HS-27A (cell line): ENCODE results near the gene CLCN4.

Experiments used
- DNase-seq: peaks from one replicate; pipeline ENCODE4 v3.0.0-alpha.2; 2012; ENCODE audit warnings: low read depth, missing footprints

Gene CLCN4

DNA sequence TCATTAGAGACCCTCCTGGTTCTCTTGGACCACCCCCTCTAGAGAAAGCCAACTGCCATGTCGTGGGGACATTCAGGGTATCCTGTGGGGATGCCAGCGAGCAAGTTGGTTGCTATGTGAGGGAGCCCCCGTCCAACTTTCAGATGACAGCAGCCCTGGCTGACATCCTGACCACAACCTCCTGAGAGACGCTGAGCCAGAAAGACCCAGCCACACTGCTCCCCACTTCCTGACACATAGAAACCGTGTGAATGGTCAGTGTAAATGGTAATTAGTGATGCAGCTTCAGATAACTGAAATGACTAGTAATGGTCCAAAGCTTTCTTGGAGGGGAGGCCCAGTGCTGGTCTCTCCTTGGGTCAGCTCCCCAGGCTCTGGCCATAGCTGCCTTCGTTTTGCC, 10.8 kb downstream of the CLCN4 start:
- DNase-seq = no peak

DNA sequence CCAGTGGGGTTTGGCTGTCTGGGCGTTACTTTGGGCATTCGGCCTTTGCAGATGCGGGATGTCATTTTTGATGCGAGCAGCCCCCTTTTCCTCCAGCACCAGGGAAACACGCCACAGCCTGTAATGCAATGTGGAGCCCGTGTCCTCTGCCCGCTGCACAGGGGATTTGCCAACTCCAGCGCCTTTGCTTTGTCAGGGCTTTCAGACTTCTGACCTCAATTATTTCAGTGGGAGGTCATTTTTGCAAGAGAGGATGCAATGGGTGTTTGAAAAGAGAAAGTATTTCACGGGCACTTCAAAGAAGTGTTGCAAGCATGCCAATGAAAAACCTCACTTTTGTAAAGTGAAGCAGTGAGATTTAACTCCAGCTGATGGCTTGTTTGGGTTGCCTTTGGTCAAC, 11.5 kb downstream of the CLCN4 start:
- DNase-seq = no peak

- no peak for DNase-seq
Observed at GRCh38 chrX:10169175-10169574, 12.4 kb downstream of the CLCN4 start.

DNA sequence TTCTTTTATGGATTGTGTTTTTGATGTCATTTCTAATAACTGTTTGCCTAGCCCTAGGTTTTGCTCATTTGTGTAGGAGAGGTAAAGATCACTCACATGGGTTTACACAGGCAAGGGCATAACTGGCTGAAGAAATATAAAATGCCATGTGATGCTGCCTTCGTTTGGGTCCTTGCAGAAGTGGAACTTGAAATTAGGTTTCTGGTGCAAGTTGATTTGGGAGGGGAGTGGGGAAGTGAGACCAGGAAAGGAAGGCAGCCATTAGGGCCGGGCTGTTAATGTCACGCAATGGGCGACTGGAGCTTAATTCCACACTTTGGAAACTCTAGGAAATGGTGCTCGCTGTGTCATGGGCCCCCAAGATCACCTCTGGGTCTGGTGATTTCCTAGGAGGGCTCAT, 14.5 kb downstream of the CLCN4 start:
- no peak for DNase-seq

- DNase-seq = no peak
Observed at GRCh38 chrX:10172877-10173276, 16.1 kb downstream of the CLCN4 start.

- DNase-seq = no peak
Observed at GRCh38 chrX:10173331-10173900, 16.6 kb downstream of the CLCN4 start.

- DNase-seq = no peak
Observed at GRCh38 chrX:10174051-10174450, 17.3 kb downstream of the CLCN4 start.

- no peak for DNase-seq
Observed at GRCh38 chrX:10174810-10175209, 18.0 kb downstream of the CLCN4 start.

DNA sequence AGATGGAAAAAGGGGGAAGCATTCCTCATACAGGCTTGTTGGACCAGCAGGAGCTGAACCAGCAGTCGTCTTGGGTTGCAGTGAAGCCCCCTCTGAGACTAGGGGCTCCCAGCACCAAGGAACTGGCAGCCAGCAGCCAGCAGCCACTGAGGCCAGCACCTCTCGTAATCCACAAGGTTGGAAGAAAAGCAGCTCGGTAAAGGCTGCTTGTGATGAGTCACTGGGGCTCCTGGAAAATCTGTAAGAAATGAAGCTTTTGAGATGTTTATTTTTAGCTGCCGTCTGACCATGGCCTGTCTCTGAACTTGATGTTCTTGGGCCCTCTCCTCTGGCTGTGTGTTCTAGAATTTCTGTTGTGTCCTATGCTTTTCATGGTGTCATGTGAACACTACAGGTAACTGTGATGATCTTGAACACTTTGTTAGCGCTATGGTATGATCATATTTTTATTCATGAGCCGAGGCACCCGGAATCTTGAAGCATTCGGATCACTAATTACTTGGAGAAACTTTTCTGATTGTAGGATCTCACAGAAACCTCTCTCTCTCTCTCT, 18.6 kb downstream of the CLCN4 start:
- no peak for DNase-seq

DNA sequence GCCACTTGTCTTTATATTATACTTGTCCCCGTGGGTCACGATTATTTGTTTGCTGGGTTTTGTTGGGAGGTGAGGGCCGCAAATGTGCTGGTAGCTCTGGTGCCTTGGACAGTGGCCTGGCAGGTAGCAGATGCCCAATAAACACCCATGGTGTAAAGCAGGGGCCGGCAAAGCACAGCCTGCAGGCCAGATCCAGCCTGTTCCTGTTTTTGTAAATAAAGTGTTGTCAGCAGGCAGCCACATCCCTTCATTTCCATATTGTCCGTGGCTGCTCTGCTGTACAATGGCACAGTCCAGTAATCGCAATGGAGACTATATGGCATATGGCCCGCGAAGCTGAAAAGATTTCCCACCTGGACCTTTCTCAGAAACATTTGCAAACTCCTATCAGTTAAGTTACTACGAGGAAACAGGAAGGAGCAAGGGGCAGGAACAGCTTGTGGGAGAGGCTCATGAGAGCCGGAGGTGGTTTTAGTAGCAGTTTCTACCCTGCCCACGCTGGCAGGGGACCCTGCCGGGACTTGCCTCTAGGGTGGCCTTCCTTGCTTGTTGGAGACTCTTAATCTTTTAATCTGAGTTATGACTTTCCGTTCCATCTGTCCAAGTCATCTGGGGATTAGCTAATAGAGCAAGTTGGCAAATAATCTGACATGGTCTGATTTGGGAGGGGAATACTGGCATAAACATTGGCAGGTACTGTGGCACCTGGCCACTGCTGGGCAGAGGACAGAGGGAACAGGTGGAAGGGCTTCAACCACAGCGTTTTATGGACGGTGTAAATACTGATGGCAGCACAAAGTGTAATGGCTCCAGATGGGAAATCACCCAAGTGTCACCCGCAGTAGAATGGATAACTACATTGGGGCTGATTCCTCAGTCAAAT, 19.6 kb downstream of the CLCN4 start:
- DNase-seq = no peak

- DNase-seq = no peak
Observed at GRCh38 chrX:10177004-10177396, 20.2 kb downstream of the CLCN4 start.

DNA sequence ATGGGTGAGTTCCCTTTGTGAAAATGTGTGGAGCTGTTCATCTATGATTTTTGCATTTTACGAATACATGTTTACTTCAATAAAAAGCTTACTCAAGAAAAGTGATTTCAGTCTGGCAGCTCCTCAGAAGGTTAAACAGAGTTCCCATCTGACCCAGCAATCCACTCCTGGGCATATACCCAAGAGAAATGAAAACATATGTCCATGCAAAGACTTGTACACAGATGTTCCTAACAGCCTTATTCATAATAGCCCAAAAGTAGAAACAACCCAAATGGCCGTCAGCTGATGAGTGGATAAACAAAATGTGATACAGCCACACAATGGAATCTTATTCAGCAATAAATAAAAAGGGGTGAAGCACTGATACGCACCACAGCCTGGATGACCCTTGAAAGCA, 20.8 kb downstream of the CLCN4 start:
- no peak for DNase-seq

GRCh38 chrX:10178866-10179463, 22.2 kb downstream of the CLCN4 start:
- DNase-seq = no peak

- no peak for DNase-seq
Observed at GRCh38 chrX:10183760-10184159, 27.0 kb downstream of the CLCN4 start.

- DNase-seq = no peak
Observed at GRCh38 chrX:10184411-10184810, 27.6 kb downstream of the CLCN4 start.

GRCh38 chrX:10186355-10186754, 29.6 kb downstream of the CLCN4 start:
- no peak for DNase-seq

GRCh38 chrX:10187421-10187820, 30.6 kb downstream of the CLCN4 start:
- DNase-seq = no peak

DNA sequence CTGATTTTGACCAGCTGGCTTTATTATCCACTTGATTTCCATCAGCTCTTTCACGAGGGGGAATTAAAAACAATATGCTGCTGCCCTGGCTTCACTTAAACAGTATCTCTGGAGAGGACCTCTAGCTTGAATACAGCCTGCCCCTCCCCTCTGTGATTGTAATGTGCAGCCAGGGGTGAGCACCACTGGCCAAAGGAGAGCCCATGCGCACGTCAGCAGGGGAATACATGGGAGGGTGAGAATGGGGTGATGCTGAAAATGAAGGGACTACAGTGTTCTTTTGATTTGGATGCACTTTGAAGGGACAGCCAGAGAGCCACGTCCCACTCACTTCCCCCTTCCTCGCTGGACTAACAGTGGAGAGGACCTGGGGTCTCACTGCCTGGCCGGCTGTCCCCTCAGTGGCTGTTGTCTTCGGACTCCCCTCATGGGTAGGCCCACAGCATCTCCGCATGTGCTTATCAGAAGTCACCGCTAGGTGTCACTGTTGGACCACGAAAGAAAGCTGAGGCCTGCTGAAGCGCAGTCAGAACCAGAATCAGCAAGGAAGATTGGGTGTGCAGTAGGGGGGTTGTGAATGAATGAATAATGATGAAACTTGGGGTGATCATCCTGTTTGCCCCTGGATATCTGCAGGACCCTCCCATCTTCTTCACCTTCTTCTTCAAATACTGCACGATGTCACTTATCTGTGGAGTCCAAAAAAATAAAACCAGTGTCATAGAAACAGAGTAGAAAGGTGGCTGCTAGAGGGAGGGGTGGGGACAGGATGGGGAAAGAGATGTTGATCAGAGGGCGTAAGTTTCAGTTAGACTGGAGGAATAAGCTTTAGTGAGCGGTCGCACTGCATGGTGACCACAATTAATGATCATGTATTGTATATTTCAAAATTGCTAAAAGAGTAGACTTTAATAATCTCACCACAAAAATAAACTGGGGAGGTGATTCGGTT, 32.8 kb downstream of the CLCN4 start:
- peak; percentile 15 for DNase-seq

- peak; percentile 19 for DNase-seq
Observed at GRCh38 chrX:10190367-10190766, 33.6 kb downstream of the CLCN4 start.

DNA sequence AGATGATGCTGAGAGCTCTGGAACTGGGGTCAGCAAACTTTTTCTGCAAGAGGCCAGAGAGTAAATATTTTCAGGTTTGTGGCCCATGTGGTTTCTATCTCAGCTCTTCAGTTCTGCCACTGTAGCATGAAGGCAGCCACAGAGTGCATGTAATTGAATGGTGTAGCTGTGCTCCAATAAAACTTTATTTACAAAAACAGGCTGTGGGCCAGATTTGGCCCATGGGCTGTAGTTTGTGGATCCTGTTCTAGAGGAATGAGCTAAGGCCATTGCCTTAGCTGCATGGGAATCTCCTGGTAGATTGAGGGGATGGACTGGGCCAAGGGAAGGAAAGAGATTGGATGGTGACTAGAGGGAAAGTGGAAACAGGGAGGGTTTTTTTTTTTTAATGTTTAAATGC, 36.8 kb downstream of the CLCN4 start:
- no peak for DNase-seq

- DNase-seq = no peak
Observed at GRCh38 chrX:10195425-10195824, 38.6 kb downstream of the CLCN4 start.

DNA sequence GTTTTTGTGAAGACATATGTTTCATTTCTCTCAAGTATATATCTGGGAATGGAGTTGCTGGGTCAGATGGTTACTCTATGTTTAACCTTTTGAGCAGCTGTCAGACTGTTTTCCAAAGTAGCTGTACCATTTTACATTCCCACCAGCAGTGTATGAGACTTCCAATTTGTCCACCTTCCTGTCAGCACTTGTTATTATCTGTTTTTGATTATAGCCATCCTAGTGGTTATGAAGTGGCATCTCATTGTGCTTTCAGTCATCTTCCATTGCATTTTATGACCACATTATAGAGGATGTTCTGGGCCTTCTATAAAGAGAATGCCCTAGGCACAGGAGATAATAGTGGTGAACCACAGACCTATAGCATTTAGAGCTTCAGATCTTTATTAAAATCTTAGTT, 39.2 kb downstream of the CLCN4 start:
- DNase-seq = no peak
